ENCODE results near the gene TMEM40. TPM values are rescaled to one million over a fixed set of nuclear protein-coding genes. Genes with fewer than 3 reads are reported as not detected.

Gene TMEM40
- total and polyA plus RNA-seq, 9 of the 15 experiments (the other 6 are each of a cell fraction or from before 2014, with no cell fraction given), result 0.11 to 0.31 (median 0.14) TPM; not detected in 6

- no peak for TF ChIP-seq PHF21A (IDR thresholded peaks at IDR 0.05; ENCODE audit: borderline replicate concordance, low read depth)
- TF ChIP-seq TCFL5 (CRISPR knock-in tag; conservative IDR thresholded peaks at IDR 0.05), result no peak
- no peak for TF ChIP-seq BACH1 (tag; IDR thresholded peaks at IDR 0.05)
- TF ChIP-seq E2F4 (CRISPR knock-in tag; IDR thresholded peaks at IDR 0.05; ENCODE audit: low read depth), result no peak
- no peak for TF ChIP-seq ZNF146 (CRISPR knock-in tag; IDR thresholded peaks at IDR 0.05; ENCODE audit: unreplicated experiment)
- no peak for TF ChIP-seq RBM14 (IDR thresholded peaks at IDR 0.05; ENCODE audit: borderline replicate concordance, insufficient read depth, low read depth, low read length)
- TF ChIP-seq CREM (IDR thresholded peaks at IDR 0.05; ENCODE audit: low read depth), result no peak
- TF ChIP-seq HES1 (IDR thresholded peaks at IDR 0.05; ENCODE audit: low read depth), result no peak; the same call in 1 of the 2 replicates
- no peak for TF ChIP-seq ELK3 (CRISPR knock-in tag; IDR thresholded peaks at IDR 0.05)
- no peak for TF ChIP-seq ZNF165 (CRISPR knock-in tag; IDR thresholded peaks at IDR 0.05; ENCODE audit: borderline replicate concordance)
- TF ChIP-seq ZBTB7A (IDR thresholded peaks at IDR 0.05; ENCODE audit: borderline replicate concordance, control insufficient read depth, low read depth, low read length), result no peak
- TF ChIP-seq ZNF197 (CRISPR knock-in tag; IDR thresholded peaks at IDR 0.05; ENCODE audit: low read depth), result no peak
- no peak for TF ChIP-seq SRF (CRISPR knock-in tag; IDR thresholded peaks at IDR 0.05)
- TF ChIP-seq ARID1B (IDR thresholded peaks at IDR 0.05), result peak; percentile 56
- 0 out of 4 replicates have a peak, but pooled peaks of 1 of the 2 experiments have one; percentile 30 for TF ChIP-seq MAZ (CRISPR knock-in tag; conservative IDR thresholded peaks at IDR 0.05 in 1 of 2, IDR thresholded peaks at IDR 0.05 in 1 of 2)
- TF ChIP-seq E2F8 (IDR thresholded peaks at IDR 0.05; ENCODE audit: low read depth, partially characterized antibody), result no peak
- no peak for TF ChIP-seq ZNF75A (CRISPR knock-in tag; IDR thresholded peaks at IDR 0.05)
- no peak for TF ChIP-seq ZNF740 (CRISPR knock-in tag; IDR thresholded peaks at IDR 0.05)
- TF ChIP-seq ZNF740 (tag; IDR thresholded peaks at IDR 0.05), result no peak
Observed at GRCh38 chr3:12716605-12717151, 42.4 kb downstream of the TMEM40 start (continued).
